Tibial nerve (tissue), 4 donors: ENCODE measurements around the gene APOBEC3B. TPM values are rescaled to one million over a fixed set of nuclear protein-coding genes. Genes with fewer than 3 reads are reported as not detected.
"Not testable (repeated sequence)": the region's sequence is repeated elsewhere in the genome, so short reads cannot be mapped to it uniquely, and the experiment has no call there.

Experiments
- DNase-seq, 2 donors: peaks; one replicate each; pipeline ENCODE4 v3.0.0-alpha.2; 2019; ENCODE audit warnings: low spot score in 2 of 2
- H3K27ac ChIP-seq, 4 donors: fragments of 200-600 bp; sonication (generic) in 3 of 4; one replicate each; pipeline ENCODE4 v1.5.1; 2017 to 2019; ENCODE audit warnings: mild to moderate bottlenecking in 1 of 4
- H3K27me3 ChIP-seq, 2 donors: fragments of 200-600 bp; sonication (generic) in 1 of 2; one replicate each; pipeline versions ENCODE4 v1.5.1 to v1.6.0; 2017 to 2019
- H3K36me3 ChIP-seq, 3 donors: fragments of 200-600 bp; sonication (generic); one replicate each; pipeline ENCODE4 v1.5.1; 2018 to 2019
- H3K4me1 ChIP-seq, 4 donors: fragments of 200-600 bp; sonication (generic) in 3 of 4; one replicate each; pipeline ENCODE4 v1.5.1; 2017 to 2019
- H3K4me3 ChIP-seq, 4 donors: fragments of 200-600 bp; sonication (generic) in 3 of 4; one replicate each; pipeline ENCODE4 v1.5.1; 2017 to 2019; ENCODE audit warnings: mild to moderate bottlenecking in 1 of 4, moderate library complexity in 1 of 4
- H3K9me3 ChIP-seq, 4 donors: fragments of 200-600 bp; sonication (generic) in 3 of 4; one replicate each; pipeline ENCODE4 v1.5.1; 2017 to 2019
- CTCF ChIP-seq, 5 experiments: fragments of 200-600 bp in 3 of 5; fragments of 450-650 bp in 2 of 5; sonication (generic) in 3 of 5; IDR thresholded peaks; one replicate each; pipeline ENCODE4 v1.5.1; 2016 to 2019; ENCODE audit warnings: antibody characterized with exemption in 5 of 5, mild to moderate bottlenecking in 3 of 5, moderate library complexity in 2 of 5
- EP300 ChIP-seq, 2 donors: sonication (generic); formaldehyde crosslinking; IDR thresholded peaks; one replicate each; pipeline ENCODE4 v1.6.1; 2017; ENCODE audit warnings: antibody characterized with exemption in 2 of 2, mild to moderate bottlenecking in 1 of 2
- POLR2A ChIP-seq, 2 donors: fragments of 450-650 bp; IDR thresholded peaks; one replicate each; pipeline ENCODE4 v1.6.1; 2017; ENCODE audit warnings: antibody characterized with exemption in 2 of 2, mild to moderate bottlenecking in 2 of 2, moderate library complexity in 2 of 2
- WGBS, 2 donors: methylation state at CpG; one replicate each; pipeline ENCODE4 v1.1.5; 2018; 5-methylcytosine and 5-hydroxymethylcytosine counted together
- total RNA-seq, 4 donors: library from RNA; depleted of rRNA; stranded (reverse); fragments of >200 nt; gene quantifications; one replicate each; pipeline ENCODE4 v1.1.0, GENCODE V29; 2016

APOBEC3B gene
- total RNA-seq, 4 donors from 2014 or later = 0.39 to 3.3 (median 0.60) TPM; not detected in 1

DNA sequence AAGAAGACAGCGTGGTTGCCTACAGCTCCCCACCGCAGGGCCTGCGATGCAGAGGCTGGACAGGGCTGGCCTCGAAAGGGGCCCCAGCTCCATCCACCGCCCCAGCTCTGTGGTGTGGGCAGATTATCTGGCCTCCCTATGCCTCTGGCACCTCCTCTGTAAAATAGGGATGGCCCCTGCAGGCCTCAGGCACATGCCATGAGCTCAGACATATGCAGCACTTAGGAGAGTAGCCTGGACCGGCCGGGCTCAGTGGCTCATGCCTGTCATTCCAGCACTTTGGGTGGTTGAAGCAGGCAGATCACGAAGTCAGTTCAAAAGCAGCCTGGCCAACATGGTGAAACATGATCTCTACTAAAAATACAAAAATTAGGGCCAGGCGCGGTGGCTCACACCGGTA, 46.1 kb downstream of the APOBEC3B start:
- WGBS, 2 donors = 84 to 94% methylated on average over 11 of the region's 11 CpGs
- no peak for TF ChIP-seq CTCF (IDR thresholded peaks at IDR 0.05)
- no peak for TF ChIP-seq EP300 (IDR thresholded peaks at IDR 0.05)
- no peak for TF ChIP-seq POLR2A (IDR thresholded peaks at IDR 0.05)
- H3K9me3 ChIP-seq = no peaks in the 10 kb centered on the region
- no peaks in the 10 kb centered on the region for H3K27me3 ChIP-seq
- H3K36me3 ChIP-seq = peaks cover 0 to 33% (median 0%) of the 10 kb centered on the region in 3 donors
- H3K4me3 ChIP-seq = no peak overlapping the region
- DNase-seq = no peak
- H3K4me1 ChIP-seq = no peaks in the 10 kb centered on the region
- H3K27ac ChIP-seq = no peak overlapping the region

- H3K36me3 ChIP-seq = peaks cover 0 to 29% (median 0%) of the 10 kb centered on the region in 3 donors
- H3K4me1 ChIP-seq = no peaks in the 10 kb centered on the region
- no peak overlapping the region for H3K4me3 ChIP-seq
- no peaks in the 10 kb centered on the region for H3K9me3 ChIP-seq
- DNase-seq = no peak
- no peak for TF ChIP-seq POLR2A (IDR thresholded peaks at IDR 0.05)
- no peak for TF ChIP-seq EP300 (IDR thresholded peaks at IDR 0.05)
- no peak for TF ChIP-seq CTCF (IDR thresholded peaks at IDR 0.05)
- 90 to 93% methylated on average over 13 of the region's 13 CpGs for WGBS, 2 donors
- no peak overlapping the region for H3K27ac ChIP-seq
- no peaks in the 10 kb centered on the region for H3K27me3 ChIP-seq
Measured at GRCh38 chr22:39029227-39029626, 47.1 kb downstream of the APOBEC3B start.

GRCh38 chr22:39030705-39031104, 48.6 kb downstream of the APOBEC3B start:
- Histone ChIP-seq H3K4me1 (no peaks in the 10 kb centered on the region), H3K36me3 (peaks cover 0 to 14% (median 0%) of the 10 kb centered on the region in 3 donors), H3K4me3 (no peak overlapping the region), H3K9me3 (no peaks in the 10 kb centered on the region), H3K27me3 (no peaks in the 10 kb centered on the region), H3K27ac (no peak overlapping the region)
- TF ChIP-seq POLR2A (IDR thresholded peaks at IDR 0.05) (no peak), EP300 (IDR thresholded peaks at IDR 0.05) (no peak), CTCF (IDR thresholded peaks at IDR 0.05) (no peak)
- WGBS, 2 donors = 85 to 87% methylated on average over 14 of the region's 14 CpGs
- DNase-seq = no peak

DNA sequence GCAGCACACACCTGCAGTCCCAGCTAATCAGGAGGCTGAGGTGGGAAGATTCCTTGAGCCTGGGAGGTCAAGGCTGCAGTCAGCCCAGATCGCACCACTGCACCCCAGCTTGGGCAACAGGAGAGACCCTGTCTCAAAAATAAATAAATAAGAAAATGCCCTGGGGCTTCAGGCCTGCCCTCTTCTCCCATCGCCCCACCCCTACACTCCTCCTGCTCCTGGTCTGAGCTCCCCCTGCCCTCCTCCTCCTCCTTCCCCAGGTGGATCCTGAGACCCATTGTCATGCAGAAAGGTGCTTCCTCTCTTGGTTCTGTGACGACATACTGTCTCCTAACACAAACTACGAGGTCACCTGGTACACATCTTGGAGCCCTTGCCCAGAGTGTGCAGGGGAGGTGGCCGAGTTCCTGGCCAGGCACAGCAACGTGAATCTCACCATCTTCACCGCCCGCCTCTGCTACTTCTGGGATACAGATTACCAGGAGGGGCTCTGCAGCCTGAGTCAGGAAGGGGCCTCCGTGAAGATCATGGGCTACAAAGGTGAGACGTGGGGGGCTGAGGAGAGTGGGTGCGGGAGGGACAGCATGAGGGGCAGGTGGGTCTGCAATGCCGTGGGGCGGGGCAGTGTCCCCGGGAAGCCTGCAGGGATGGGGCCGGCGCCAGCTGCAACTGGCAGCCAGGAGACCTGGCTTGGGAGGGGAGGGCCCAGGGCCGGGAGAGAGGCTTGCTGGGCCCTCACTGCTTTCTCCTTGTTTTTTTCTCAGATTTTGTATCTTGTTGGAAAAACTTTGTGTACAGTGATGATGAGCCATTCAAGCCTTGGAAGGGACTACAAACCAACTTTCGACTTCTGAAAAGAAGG, 49.5 kb downstream of the APOBEC3B start:
- H3K9me3 ChIP-seq, H3K27ac ChIP-seq, H3K4me3 ChIP-seq, DNase-seq, H3K27me3 ChIP-seq, H3K36me3 ChIP-seq, H3K4me1 ChIP-seq: not testable (repeated sequence)
- 61 to 66% methylated on average over 16 to 17 of the region's 18 CpGs for WGBS, 2 donors

DNA sequence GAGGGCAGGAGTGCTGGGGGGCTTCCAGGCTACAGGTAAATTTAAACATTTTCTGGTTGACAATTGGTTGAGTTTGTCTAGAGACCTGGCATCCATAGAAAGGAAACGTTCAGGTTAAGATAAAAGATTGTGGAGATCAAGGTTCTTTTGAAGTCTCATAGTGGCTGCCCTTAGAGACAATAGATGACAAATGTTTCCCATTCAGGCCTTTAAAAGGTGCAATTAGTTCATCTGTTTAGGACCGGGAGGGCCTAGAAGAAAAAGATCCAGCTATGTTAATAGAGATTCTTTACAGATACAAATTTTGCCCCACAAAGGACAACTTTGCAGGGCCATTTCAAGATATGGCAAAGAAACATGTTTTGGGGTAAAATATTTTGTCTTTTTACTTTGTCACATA, 54.9 kb downstream of the APOBEC3B start:
- not testable (repeated sequence) for H3K4me3 ChIP-seq, H3K36me3 ChIP-seq, H3K27me3 ChIP-seq, H3K27ac ChIP-seq, H3K9me3 ChIP-seq, DNase-seq
- WGBS, 2 donors = 36 to 41% methylated on average over 2 of the region's 2 CpGs
- H3K4me1 ChIP-seq = peaks cover 0 to 15% (median 8%) of the 10 kb centered on the region in 4 donors

DNA sequence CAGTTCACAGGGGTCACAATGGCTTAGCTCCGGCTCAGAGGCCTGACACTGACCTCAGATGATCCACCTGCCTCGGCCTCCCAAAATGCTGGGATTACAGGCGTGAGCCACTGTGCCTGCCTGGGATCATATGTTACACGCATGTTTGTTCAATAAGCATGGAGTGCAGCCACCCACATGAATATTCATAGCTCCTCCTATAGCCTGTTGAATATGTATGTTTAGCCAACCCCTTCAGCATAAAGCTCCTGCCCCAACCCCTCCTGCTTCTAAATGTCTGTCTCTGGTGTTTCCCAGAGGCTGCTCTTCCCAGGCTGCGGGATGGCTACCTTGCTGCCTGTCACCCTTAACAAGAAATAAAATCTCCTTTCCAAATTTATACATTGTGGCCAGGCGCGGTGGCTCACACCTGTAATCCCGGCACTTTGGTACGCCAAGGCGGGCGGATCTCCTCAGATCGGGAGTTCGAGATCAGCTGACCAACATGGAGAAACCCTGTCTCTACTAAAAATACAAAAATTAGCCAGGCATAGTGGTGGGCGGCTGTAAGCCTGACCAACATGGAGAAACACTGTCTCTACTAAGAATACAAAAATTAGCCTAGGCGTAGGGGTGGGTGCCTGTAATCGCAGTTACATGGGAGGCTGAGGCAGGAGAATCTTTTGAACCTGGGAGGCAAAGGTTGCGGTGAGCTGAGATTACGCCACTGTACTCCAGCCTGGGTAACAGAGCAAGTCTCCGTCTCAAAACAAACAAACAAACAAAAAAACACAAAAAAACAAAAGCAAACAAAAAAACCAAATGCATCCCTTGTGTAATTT, 57.4 kb downstream of the APOBEC3B start:
- no peaks in the 10 kb centered on the region for H3K9me3 ChIP-seq
- WGBS, 2 donors = 92 to 93% methylated on average over 19 of the region's 19 CpGs
- peaks cover 0 to 15% (median 8%) of the 10 kb centered on the region in 4 donors for H3K4me1 ChIP-seq
- no peak overlapping the region for H3K4me3 ChIP-seq
- TF ChIP-seq POLR2A (IDR thresholded peaks at IDR 0.05) (no peak), EP300 (IDR thresholded peaks at IDR 0.05) (no peak), CTCF (IDR thresholded peaks at IDR 0.05) (no peak)
- peaks cover 0 to 8% (median 0%) of the 10 kb centered on the region in 3 donors for H3K36me3 ChIP-seq
- H3K27me3 ChIP-seq = no peaks in the 10 kb centered on the region
- H3K27ac ChIP-seq = peak overlapping the region in 3 of 4 donors; percentile 81 to 92 (median 89)
- DNase-seq = no peak

DNA sequence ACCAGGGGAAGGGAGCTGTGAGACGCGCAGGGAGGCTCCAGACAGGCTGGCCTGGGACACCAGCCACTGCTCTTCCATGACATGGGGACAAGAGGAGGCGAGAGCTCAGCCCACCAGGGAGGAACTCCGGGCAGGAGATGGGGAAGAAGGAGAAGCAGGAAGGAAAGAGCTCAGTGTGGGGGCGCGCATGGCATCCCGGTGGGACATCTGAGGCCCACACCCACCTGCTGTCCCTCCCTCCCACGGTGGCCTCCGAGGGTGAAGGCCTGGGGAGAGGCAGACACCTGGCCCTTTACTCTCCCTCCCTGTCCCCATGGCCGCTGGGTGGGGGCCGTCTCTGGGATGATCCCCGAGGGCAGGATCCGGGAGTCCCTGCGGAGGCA, 58.0 kb downstream of the APOBEC3B start:
- 16 to 22% methylated on average over 12 to 14 of the region's 14 CpGs for whole genome bisulfite sequencing, 2 donors
- Histone ChIP-seq H3K36me3 (peaks cover 0 to 12% (median 0%) of the 10 kb centered on the region in 3 donors), H3K27ac (peak overlapping the region in 3 of 4 donors; percentile 81 to 92 (median 89))

More for the DNA sequence above, 58.0 kb downstream of the APOBEC3B start:
- H3K27me3 ChIP-seq, DNase-seq, H3K9me3 ChIP-seq: not testable (repeated sequence)
- peaks cover 0 to 15% (median 8%) of the 10 kb centered on the region in 4 donors for H3K4me1 ChIP-seq
- peak overlapping the region; percentile 46 to 72 (median 63) for H3K4me3 ChIP-seq
